ENCODE data around the gene SDHB.

GRCh38 chr1:17061892-17062291, 8.1 kb upstream of the SDHB start:
- TF ChIP-seq, protein P1, sequence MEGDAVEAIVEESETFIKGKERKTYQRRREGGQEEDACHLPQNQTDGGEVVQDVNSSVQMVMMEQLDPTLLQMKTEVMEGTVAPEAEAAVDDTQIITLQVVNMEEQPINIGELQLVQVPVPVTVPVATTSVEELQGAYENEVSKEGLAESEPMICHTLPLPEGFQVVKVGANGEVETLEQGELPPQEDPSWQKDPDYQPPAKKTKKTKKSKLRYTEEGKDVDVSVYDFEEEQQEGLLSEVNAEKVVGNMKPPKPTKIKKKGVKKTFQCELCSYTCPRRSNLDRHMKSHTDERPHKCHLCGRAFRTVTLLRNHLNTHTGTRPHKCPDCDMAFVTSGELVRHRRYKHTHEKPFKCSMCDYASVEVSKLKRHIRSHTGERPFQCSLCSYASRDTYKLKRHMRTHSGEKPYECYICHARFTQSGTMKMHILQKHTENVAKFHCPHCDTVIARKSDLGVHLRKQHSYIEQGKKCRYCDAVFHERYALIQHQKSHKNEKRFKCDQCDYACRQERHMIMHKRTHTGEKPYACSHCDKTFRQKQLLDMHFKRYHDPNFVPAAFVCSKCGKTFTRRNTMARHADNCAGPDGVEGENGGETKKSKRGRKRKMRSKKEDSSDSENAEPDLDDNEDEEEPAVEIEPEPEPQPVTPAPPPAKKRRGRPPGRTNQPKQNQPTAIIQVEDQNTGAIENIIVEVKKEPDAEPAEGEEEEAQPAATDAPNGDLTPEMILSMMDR (IDR thresholded peaks at IDR 0.05), result no peak
- TF ChIP-seq, protein P2, sequence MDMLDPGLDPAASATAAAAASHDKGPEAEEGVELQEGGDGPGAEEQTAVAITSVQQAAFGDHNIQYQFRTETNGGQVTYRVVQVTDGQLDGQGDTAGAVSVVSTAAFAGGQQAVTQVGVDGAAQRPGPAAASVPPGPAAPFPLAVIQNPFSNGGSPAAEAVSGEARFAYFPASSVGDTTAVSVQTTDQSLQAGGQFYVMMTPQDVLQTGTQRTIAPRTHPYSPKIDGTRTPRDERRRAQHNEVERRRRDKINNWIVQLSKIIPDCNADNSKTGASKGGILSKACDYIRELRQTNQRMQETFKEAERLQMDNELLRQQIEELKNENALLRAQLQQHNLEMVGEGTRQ (IDR thresholded peaks at IDR 0.05; ENCODE audit: borderline replicate concordance, low read depth, low read length), result no peak
- TF ChIP-seq EP300 (IDR thresholded peaks at IDR 0.05; ENCODE audit: borderline replicate concordance in 1 of 2, low read depth in 1 of 2, low read length in 1 of 2), result no peak
- TF ChIP-seq RFX5 (IDR thresholded peaks at IDR 0.05; ENCODE audit: low read length), result no peak
- no peak for TF ChIP-seq POLR2AphosphoS5 (IDR thresholded peaks at IDR 0.05; ENCODE audit: low read depth, low read length)
- no peak for TF ChIP-seq YY1 (IDR thresholded peaks at IDR 0.05; ENCODE audit: low read depth)
- no peak for TF ChIP-seq SMC3 (IDR thresholded peaks at IDR 0.05; ENCODE audit: low read depth, low read length)
- no peak for TF ChIP-seq MXI1 (IDR thresholded peaks at IDR 0.05; ENCODE audit: low read depth, low read length)
- no peak for TF ChIP-seq TAF1 (IDR thresholded peaks at IDR 0.05; ENCODE audit: borderline replicate concordance, low read depth, low read length)
- TF ChIP-seq EZH2phosphoT487 (IDR thresholded peaks at IDR 0.05; ENCODE audit: borderline replicate concordance, low read depth), result no peak
